ENCODE results near the gene MCM5. TPM values are rescaled to one million over a fixed set of nuclear protein-coding genes. Genes with fewer than 3 reads are reported as not detected.

MCM5 gene
- total and polyA plus RNA-seq, 7 donors: 9.9 to 42.6 (median 13.4) TPM

DNA sequence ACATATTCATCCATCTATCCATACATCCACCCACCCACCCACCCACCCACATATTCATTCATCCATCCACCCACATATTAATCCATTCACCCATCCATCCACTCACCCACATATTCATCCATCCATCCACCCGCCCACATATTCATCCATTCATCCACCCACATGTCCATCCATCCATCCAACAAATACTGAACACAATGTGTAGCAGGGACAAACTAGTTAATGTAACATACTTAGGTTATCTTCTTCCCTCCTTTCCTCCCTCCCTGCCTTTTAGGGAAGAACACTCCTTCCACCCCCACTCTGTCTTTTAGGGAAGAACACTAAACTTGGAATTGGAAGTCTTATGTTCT, 39.4 kb downstream of the MCM5 start:
- DNase-seq: no peak
- Histone ChIP-seq H3K27me3 (no peaks in the 10 kb centered on the region), H3K27ac (no peak overlapping the region), H3K4me3 (no peak overlapping the region), H3K9me3 (no peaks in the 10 kb centered on the region), H3K4me1 (peaks cover 0 to 15% (median 2%) of the 10 kb centered on the region in 4 donors), H3K36me3 (no peaks in the 10 kb centered on the region)
- TF ChIP-seq POLR2AphosphoS5 (IDR thresholded peaks at IDR 0.05) (no peak), POLR2A (IDR thresholded peaks at IDR 0.05) (no peak), EP300 (IDR thresholded peaks at IDR 0.05) (no peak)
- TF ChIP-seq, protein P1, sequence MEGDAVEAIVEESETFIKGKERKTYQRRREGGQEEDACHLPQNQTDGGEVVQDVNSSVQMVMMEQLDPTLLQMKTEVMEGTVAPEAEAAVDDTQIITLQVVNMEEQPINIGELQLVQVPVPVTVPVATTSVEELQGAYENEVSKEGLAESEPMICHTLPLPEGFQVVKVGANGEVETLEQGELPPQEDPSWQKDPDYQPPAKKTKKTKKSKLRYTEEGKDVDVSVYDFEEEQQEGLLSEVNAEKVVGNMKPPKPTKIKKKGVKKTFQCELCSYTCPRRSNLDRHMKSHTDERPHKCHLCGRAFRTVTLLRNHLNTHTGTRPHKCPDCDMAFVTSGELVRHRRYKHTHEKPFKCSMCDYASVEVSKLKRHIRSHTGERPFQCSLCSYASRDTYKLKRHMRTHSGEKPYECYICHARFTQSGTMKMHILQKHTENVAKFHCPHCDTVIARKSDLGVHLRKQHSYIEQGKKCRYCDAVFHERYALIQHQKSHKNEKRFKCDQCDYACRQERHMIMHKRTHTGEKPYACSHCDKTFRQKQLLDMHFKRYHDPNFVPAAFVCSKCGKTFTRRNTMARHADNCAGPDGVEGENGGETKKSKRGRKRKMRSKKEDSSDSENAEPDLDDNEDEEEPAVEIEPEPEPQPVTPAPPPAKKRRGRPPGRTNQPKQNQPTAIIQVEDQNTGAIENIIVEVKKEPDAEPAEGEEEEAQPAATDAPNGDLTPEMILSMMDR (IDR thresholded peaks at IDR 0.05): no peak
- intact Hi-C loops (cut with DNase I): no loop called here
- WGBS, 2 donors: 91 to 95% methylated on average over 1 of the region's 1 CpG

DNA sequence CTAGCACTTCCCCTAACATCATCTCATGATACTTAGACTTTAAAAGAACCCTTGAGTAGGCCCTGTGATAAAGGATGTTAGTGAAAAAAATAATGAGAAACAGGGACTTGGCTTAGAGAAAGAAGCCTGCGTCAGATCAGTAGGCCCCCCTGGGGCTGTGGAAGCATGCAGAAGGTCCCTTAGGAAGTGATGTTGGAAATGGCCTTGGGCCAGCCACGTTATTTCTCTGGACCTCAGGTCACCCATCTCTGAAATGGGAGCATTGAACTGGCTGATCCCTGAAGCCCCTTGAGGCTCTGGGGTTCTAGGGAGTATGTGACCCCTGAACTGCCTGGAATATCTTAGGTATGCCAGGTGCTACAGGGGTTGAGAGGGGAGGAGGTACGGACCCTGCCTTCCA, 40.2 kb downstream of the MCM5 start:
- intact Hi-C loops (cut with DNase I): no loop called here
- Histone ChIP-seq H3K27me3 (no peaks in the 10 kb centered on the region), H3K27ac (no peak overlapping the region), H3K9me3 (no peaks in the 10 kb centered on the region), H3K4me1 (peaks cover 0 to 23% (median 3%) of the 10 kb centered on the region in 4 donors), H3K36me3 (no peaks in the 10 kb centered on the region), H3K4me3 (no peak overlapping the region)
- no peak for DNase-seq
- WGBS, 2 donors: 84 to 89% methylated on average over 3 of the region's 3 CpGs
- TF ChIP-seq POLR2A (IDR thresholded peaks at IDR 0.05) (no peak), EP300 (IDR thresholded peaks at IDR 0.05) (no peak), POLR2AphosphoS5 (IDR thresholded peaks at IDR 0.05) (no peak)
- TF ChIP-seq, protein P1 (IDR thresholded peaks at IDR 0.05): no peak

DNA sequence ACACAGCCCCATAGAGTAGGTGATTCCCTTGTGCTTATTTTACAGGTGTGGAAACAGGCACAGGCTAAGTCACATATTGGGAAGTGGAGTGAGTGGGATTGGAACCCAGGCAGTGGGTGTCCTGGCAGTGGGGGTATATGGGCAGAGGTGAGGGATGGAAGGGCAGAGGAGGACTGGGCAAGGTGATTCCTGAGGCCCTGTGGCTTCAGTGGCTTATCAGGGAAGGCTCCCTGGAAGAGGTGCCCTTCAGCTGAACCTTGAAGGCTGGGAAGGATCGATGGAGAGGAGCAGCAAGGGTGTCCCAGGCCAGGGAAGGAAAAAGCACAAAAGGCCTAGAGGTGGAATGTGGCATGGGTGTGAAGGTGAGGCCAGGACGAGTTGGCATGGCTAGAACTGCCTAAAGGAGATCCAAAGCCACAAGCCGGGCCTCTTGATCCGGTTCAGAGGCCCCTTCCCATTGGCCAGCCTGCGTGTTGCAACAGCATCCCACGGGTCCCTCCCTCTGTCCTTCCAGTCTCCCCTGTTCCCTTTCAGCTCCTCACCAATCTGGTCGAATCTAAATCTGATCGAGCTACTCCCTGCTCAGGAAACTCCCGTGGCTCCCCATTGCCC, 41.7 kb downstream of the MCM5 start:
- H3K4me1 ChIP-seq: peaks cover 0 to 38% (median 15%) of the 10 kb centered on the region in 4 donors
- H3K4me3 ChIP-seq: no peak overlapping the region
- WGBS, 2 donors: 85 to 89% methylated on average over 9 of the region's 9 CpGs
- H3K9me3 ChIP-seq: no peaks in the 10 kb centered on the region
- no peak for DNase-seq
- no peaks in the 10 kb centered on the region for H3K27me3 ChIP-seq
- peak overlapping the region in 1 of 4 donors; percentile 51 for H3K27ac ChIP-seq
- intact Hi-C loops (cut with DNase I): no loop called here
- TF ChIP-seq, protein P1 (IDR thresholded peaks at IDR 0.05): no peak
- TF ChIP-seq EP300 (IDR thresholded peaks at IDR 0.05) (no peak), POLR2AphosphoS5 (IDR thresholded peaks at IDR 0.05) (no peak), POLR2A (IDR thresholded peaks at IDR 0.05) (no peak)
- H3K36me3 ChIP-seq: no peaks in the 10 kb centered on the region

DNA sequence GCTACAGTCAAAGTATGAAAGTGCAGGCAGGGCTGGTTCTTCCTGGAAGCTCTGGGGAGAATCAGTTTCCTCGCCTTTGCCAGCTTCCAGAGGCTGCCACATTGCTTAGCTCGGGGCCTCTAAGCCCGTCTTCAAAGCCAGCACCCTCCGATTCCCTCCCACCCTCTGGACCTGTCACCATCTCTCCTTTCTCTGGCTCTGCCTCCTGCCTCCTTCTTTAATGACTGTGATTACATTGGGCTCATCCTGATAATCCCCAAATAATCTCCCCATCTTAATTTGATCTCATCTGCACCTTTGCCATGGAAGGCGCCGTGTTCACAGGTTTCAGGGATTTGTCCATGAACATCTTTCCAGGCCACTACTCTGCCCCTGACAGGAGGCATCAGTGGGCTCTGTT, 42.5 kb downstream of the MCM5 start:
- Histone ChIP-seq H3K27me3 (no peaks in the 10 kb centered on the region), H3K4me3 (no peak overlapping the region), H3K9me3 (no peaks in the 10 kb centered on the region), H3K36me3 (no peaks in the 10 kb centered on the region), H3K27ac (peak overlapping the region in 3 of 4 donors; percentile 22 to 51 (median 24)), H3K4me1 (peaks cover 0 to 47% (median 24%) of the 10 kb centered on the region in 4 donors)
- no peak for DNase-seq
- intact Hi-C loops (cut with DNase I): no loop called here
- TF ChIP-seq POLR2A (IDR thresholded peaks at IDR 0.05) (no peak), POLR2AphosphoS5 (IDR thresholded peaks at IDR 0.05) (no peak), EP300 (IDR thresholded peaks at IDR 0.05) (no peak)
- TF ChIP-seq, protein P1 (IDR thresholded peaks at IDR 0.05): no peak
- 93% methylated on average over 6 of the region's 6 CpGs for WGBS, 2 donors

DNA sequence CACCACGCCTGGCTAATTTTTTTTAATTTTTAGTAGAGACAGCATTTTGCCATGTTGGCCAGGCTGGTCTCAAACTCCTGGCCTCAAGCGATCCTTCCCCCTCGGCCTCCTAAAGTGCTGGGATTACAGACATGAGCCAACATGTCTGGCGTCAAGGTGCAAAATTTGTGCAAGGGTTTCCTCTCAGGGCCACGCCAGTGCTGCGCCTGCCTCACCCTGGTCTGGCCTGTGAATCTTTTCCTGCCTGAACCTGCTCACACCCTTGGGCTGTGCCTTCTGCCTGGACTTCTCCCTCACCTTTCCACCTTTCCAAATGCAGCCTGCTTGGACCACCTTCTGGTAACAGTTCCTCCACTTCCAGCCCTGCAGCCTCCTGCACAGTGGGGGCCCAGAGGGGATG, 43.4 kb downstream of the MCM5 start:
- TF ChIP-seq, protein P1 (IDR thresholded peaks at IDR 0.05): no peak
- no peak for TF ChIP-seq EP300 (IDR thresholded peaks at IDR 0.05)
- no peak for TF ChIP-seq POLR2AphosphoS5 (IDR thresholded peaks at IDR 0.05)
- no peak for TF ChIP-seq POLR2A (IDR thresholded peaks at IDR 0.05)
- Histone ChIP-seq H3K36me3 (no peaks in the 10 kb centered on the region), H3K4me1 (peaks cover 0 to 55% (median 31%) of the 10 kb centered on the region in 4 donors), H3K27me3 (no peaks in the 10 kb centered on the region), H3K4me3 (no peak overlapping the region), H3K9me3 (no peaks in the 10 kb centered on the region), H3K27ac (peak overlapping the region in 1 of 4 donors; percentile 87)
- WGBS, 2 donors: 77 to 78% methylated on average over 6 of the region's 6 CpGs
- intact Hi-C loops (cut with DNase I): no loop called here
- no peak for DNase-seq
